Measurements from ENCODE around the gene CECR2. TPM values are rescaled to one million over a fixed set of nuclear protein-coding genes. Genes with fewer than 3 reads are reported as not detected.

Gene CECR2
- total RNA-seq, 3 donors from 2014 or later (not counting 1 experiment from before 2014, with no cell fraction given): 0.02 to 0.45 TPM; not detected in 1

GRCh38 chr22:17436981-17437412 is 67.7 kb downstream of the CECR2 start:
- H3K27me3 Mint-ChIP-seq (ENCODE audit: low read depth in 2 of 2): peaks cover 21 to 22% of the 10 kb centered on the region in 2 donors
- H3K36me3 ChIP-seq (ENCODE audit: control insufficient read depth, insufficient read depth, low read length): no peaks in the 10 kb centered on the region
- H3K4me1 ChIP-seq (ENCODE audit: control insufficient read depth, insufficient read depth, low read length): no peaks in the 10 kb centered on the region
- ATAC-seq (no peak), DNase-seq (no peak)
- no peaks in the 10 kb centered on the region for H3K27me3 ChIP-seq (ENCODE audit: control insufficient read depth, insufficient read depth, low read length)
- TF ChIP-seq CTCF (IDR thresholded peaks at IDR 0.05): no peak
- H3K9me3 Mint-ChIP-seq: no peaks in the 10 kb centered on the region
- no peak overlapping the region for H3K4me3 Mint-ChIP-seq
- no peak overlapping the region for H3K27ac Mint-ChIP-seq
- no peak overlapping the region for H3K4me3 ChIP-seq (ENCODE audit: low read length)
- 47% methylated on average over 8 of the region's 8 CpGs for WGBS (ENCODE audit: insufficient coverage)
- intact Hi-C loops (cut with micrococcal nuclease): no loop called here
- no peaks in the 10 kb centered on the region for H3K9me3 ChIP-seq (ENCODE audit: control insufficient read depth, insufficient read depth, low read length)
- no peak overlapping the region for H3K27ac ChIP-seq (ENCODE audit: low read length)
- no peaks in the 10 kb centered on the region for H3K36me3 Mint-ChIP-seq
- H3K4me1 Mint-ChIP-seq: no peaks in the 10 kb centered on the region

GRCh38 chr22:17438026-17438425 is 68.8 kb downstream of the CECR2 start:
- H3K9me3 Mint-ChIP-seq: no peaks in the 10 kb centered on the region
- intact Hi-C loops (cut with micrococcal nuclease): no loop called here
- ATAC-seq: no peak
- no peaks in the 10 kb centered on the region for H3K4me1 Mint-ChIP-seq
- no peak for TF ChIP-seq CTCF (IDR thresholded peaks at IDR 0.05)
- H3K27me3 Mint-ChIP-seq (ENCODE audit: low read depth in 2 of 2): peaks cover 22 to 23% of the 10 kb centered on the region in 2 donors
- no peaks in the 10 kb centered on the region for H3K9me3 ChIP-seq (ENCODE audit: control insufficient read depth, insufficient read depth, low read length)
- no peak overlapping the region for H3K4me3 ChIP-seq (ENCODE audit: low read length)
- H3K36me3 Mint-ChIP-seq: no peaks in the 10 kb centered on the region
- 100% methylated on average over 1 of the region's 2 CpGs for WGBS (ENCODE audit: insufficient coverage)
- no peak overlapping the region for H3K27ac Mint-ChIP-seq
- no peak overlapping the region for H3K4me3 Mint-ChIP-seq
- DNase-seq: no peak
- no peaks in the 10 kb centered on the region for H3K36me3 ChIP-seq (ENCODE audit: control insufficient read depth, insufficient read depth, low read length)
- no peaks in the 10 kb centered on the region for H3K4me1 ChIP-seq (ENCODE audit: control insufficient read depth, insufficient read depth, low read length)
- no peaks in the 10 kb centered on the region for H3K27me3 ChIP-seq (ENCODE audit: control insufficient read depth, insufficient read depth, low read length)
- no peak overlapping the region for H3K27ac ChIP-seq (ENCODE audit: low read length)

GRCh38 chr22:17441326-17441725 is 72.1 kb downstream of the CECR2 start:
- Mint-ChIP-seq H3K27ac (no peak overlapping the region), H3K27me3 (ENCODE audit: low read depth in 2 of 2) (peaks cover 14 to 19% of the 10 kb centered on the region in 2 donors), H3K9me3 (no peaks in the 10 kb centered on the region), H3K4me3 (no peak overlapping the region), H3K4me1 (no peaks in the 10 kb centered on the region), H3K36me3 (no peaks in the 10 kb centered on the region)
- Histone ChIP-seq H3K36me3 (ENCODE audit: control insufficient read depth, insufficient read depth, low read length) (no peaks in the 10 kb centered on the region), H3K9me3 (ENCODE audit: control insufficient read depth, insufficient read depth, low read length) (no peaks in the 10 kb centered on the region), H3K27me3 (ENCODE audit: control insufficient read depth, insufficient read depth, low read length) (no peaks in the 10 kb centered on the region), H3K4me3 (ENCODE audit: low read length) (no peak overlapping the region), H3K27ac (ENCODE audit: low read length) (no peak overlapping the region), H3K4me1 (ENCODE audit: control insufficient read depth, insufficient read depth, low read length) (no peaks in the 10 kb centered on the region)
- no peak for DNase-seq
- TF ChIP-seq CTCF (IDR thresholded peaks at IDR 0.05): no peak
- intact Hi-C loops (cut with micrococcal nuclease): no loop called here
- no peak for ATAC-seq
- WGBS (ENCODE audit: insufficient coverage): 100% methylated on average over 3 of the region's 5 CpGs
